ENCODE measurements around the gene GOLGA2.

GOLGA2 gene

GRCh38 chr9:128314697-128315096, 38.9 kb upstream of the GOLGA2 start:
- Histone ChIP-seq H3K27me3 (ENCODE audit: control insufficient read depth in 5 of 5, insufficient read depth in 4 of 5, low read length in 5 of 5) (no peaks in the 10 kb centered on the region), H3K9me3 (ENCODE audit: control insufficient read depth in 5 of 5, low read length in 5 of 5) (no peaks in the 10 kb centered on the region), H3K36me3 (ENCODE audit: control insufficient read depth in 5 of 5, insufficient read depth in 5 of 5, low read length in 5 of 5) (peaks cover 4 to 64% (median 54%) of the 10 kb centered on the region in 5 donors), H3K27ac (ENCODE audit: low read depth, low read length) (no peak overlapping the region), H3K4me1 (ENCODE audit: control insufficient read depth in 5 of 5, insufficient read depth in 5 of 5, low read length in 5 of 5) (no peaks in the 10 kb centered on the region), H3K9ac (ENCODE audit: low read length in 5 of 5) (no peak overlapping the region), H3K4me3 (ENCODE audit: low read depth in 1 of 5, low read length in 5 of 5) (no peak overlapping the region)

GRCh38 chr9:128310461-128310860, 34.7 kb upstream of the GOLGA2 start:
- no peaks in the 10 kb centered on the region for H3K4me1 ChIP-seq (ENCODE audit: control insufficient read depth in 5 of 5, insufficient read depth in 5 of 5, low read length in 5 of 5)
- no peak overlapping the region for H3K27ac ChIP-seq (ENCODE audit: low read depth, low read length)
- H3K36me3 ChIP-seq (ENCODE audit: control insufficient read depth in 5 of 5, insufficient read depth in 5 of 5, low read length in 5 of 5) = peaks cover 0 to 57% (median 44%) of the 10 kb centered on the region in 5 donors
- H3K9ac ChIP-seq (ENCODE audit: low read length in 5 of 5) = no peak overlapping the region
- no peaks in the 10 kb centered on the region for H3K9me3 ChIP-seq (ENCODE audit: control insufficient read depth in 5 of 5, low read length in 5 of 5)
- H3K27me3 ChIP-seq (ENCODE audit: control insufficient read depth in 5 of 5, insufficient read depth in 4 of 5, low read length in 5 of 5) = no peaks in the 10 kb centered on the region
- H3K4me3 ChIP-seq (ENCODE audit: low read depth in 1 of 5, low read length in 5 of 5) = no peak overlapping the region

- Histone ChIP-seq H3K36me3 (ENCODE audit: control insufficient read depth in 5 of 5, insufficient read depth in 5 of 5, low read length in 5 of 5) (peaks cover 0 to 49% (median 38%) of the 10 kb centered on the region in 5 donors), H3K9me3 (ENCODE audit: control insufficient read depth in 5 of 5, low read length in 5 of 5) (no peaks in the 10 kb centered on the region), H3K4me1 (ENCODE audit: control insufficient read depth in 5 of 5, insufficient read depth in 5 of 5, low read length in 5 of 5) (no peaks in the 10 kb centered on the region), H3K9ac (ENCODE audit: low read length in 5 of 5) (no peak overlapping the region), H3K4me3 (ENCODE audit: low read depth in 1 of 5, low read length in 5 of 5) (no peak overlapping the region), H3K27ac (ENCODE audit: low read depth, low read length) (no peak overlapping the region), H3K27me3 (ENCODE audit: control insufficient read depth in 5 of 5, insufficient read depth in 4 of 5, low read length in 5 of 5) (no peaks in the 10 kb centered on the region)
Observed at GRCh38 chr9:128309551-128309950, 33.7 kb upstream of the GOLGA2 start.

GRCh38 chr9:128304971-128305288, 29.1 kb upstream of the GOLGA2 start:
- Histone ChIP-seq H3K4me3 (ENCODE audit: low read depth in 1 of 5, low read length in 5 of 5) (no peak overlapping the region), H3K36me3 (ENCODE audit: control insufficient read depth in 5 of 5, insufficient read depth in 5 of 5, low read length in 5 of 5) (peaks cover 0 to 18% (median 12%) of the 10 kb centered on the region in 5 donors), H3K4me1 (ENCODE audit: control insufficient read depth in 5 of 5, insufficient read depth in 5 of 5, low read length in 5 of 5) (no peaks in the 10 kb centered on the region), H3K9ac (ENCODE audit: low read length in 5 of 5) (no peak overlapping the region), H3K27ac (ENCODE audit: low read depth, low read length) (no peak overlapping the region), H3K9me3 (ENCODE audit: control insufficient read depth in 5 of 5, low read length in 5 of 5) (no peaks in the 10 kb centered on the region), H3K27me3 (ENCODE audit: control insufficient read depth in 5 of 5, insufficient read depth in 4 of 5, low read length in 5 of 5) (no peaks in the 10 kb centered on the region)

GRCh38 chr9:128304136-128304970, 28.5 kb upstream of the GOLGA2 start:
- no peaks in the 10 kb centered on the region for H3K4me1 ChIP-seq (ENCODE audit: control insufficient read depth in 5 of 5, insufficient read depth in 5 of 5, low read length in 5 of 5)
- H3K27ac ChIP-seq (ENCODE audit: low read depth, low read length) = no peak overlapping the region
- no peak overlapping the region for H3K9ac ChIP-seq (ENCODE audit: low read length in 5 of 5)
- H3K9me3 ChIP-seq (ENCODE audit: control insufficient read depth in 5 of 5, low read length in 5 of 5) = no peaks in the 10 kb centered on the region
- no peak overlapping the region for H3K4me3 ChIP-seq (ENCODE audit: low read depth in 1 of 5, low read length in 5 of 5)
- H3K36me3 ChIP-seq (ENCODE audit: control insufficient read depth in 5 of 5, insufficient read depth in 5 of 5, low read length in 5 of 5) = peaks cover 0 to 12% (median 6%) of the 10 kb centered on the region in 5 donors
- no peaks in the 10 kb centered on the region for H3K27me3 ChIP-seq (ENCODE audit: control insufficient read depth in 5 of 5, insufficient read depth in 4 of 5, low read length in 5 of 5)

GRCh38 chr9:128298535-128299482, 23.0 kb upstream of the GOLGA2 start:
- Histone ChIP-seq H3K36me3 (ENCODE audit: control insufficient read depth in 5 of 5, insufficient read depth in 5 of 5, low read length in 5 of 5) (peaks cover 0 to 3% (median 0%) of the 10 kb centered on the region in 5 donors), H3K4me1 (ENCODE audit: control insufficient read depth in 5 of 5, insufficient read depth in 5 of 5, low read length in 5 of 5) (peaks cover 0 to 4% (median 0%) of the 10 kb centered on the region in 5 donors), H3K27ac (ENCODE audit: low read depth, low read length) (no peak overlapping the region), H3K9me3 (ENCODE audit: control insufficient read depth in 5 of 5, low read length in 5 of 5) (no peaks in the 10 kb centered on the region), H3K9ac (ENCODE audit: low read length in 5 of 5) (no peak overlapping the region), H3K27me3 (ENCODE audit: control insufficient read depth in 5 of 5, insufficient read depth in 4 of 5, low read length in 5 of 5) (no peaks in the 10 kb centered on the region), H3K4me3 (ENCODE audit: low read depth in 1 of 5, low read length in 5 of 5) (no peak overlapping the region)

GRCh38 chr9:128297221-128297773, 21.5 kb upstream of the GOLGA2 start:
- Histone ChIP-seq H3K36me3 (ENCODE audit: control insufficient read depth in 5 of 5, insufficient read depth in 5 of 5, low read length in 5 of 5) (peaks cover 0 to 3% (median 0%) of the 10 kb centered on the region in 5 donors), H3K4me3 (ENCODE audit: low read depth in 1 of 5, low read length in 5 of 5) (no peak overlapping the region), H3K27me3 (ENCODE audit: control insufficient read depth in 5 of 5, insufficient read depth in 4 of 5, low read length in 5 of 5) (no peaks in the 10 kb centered on the region), H3K9me3 (ENCODE audit: control insufficient read depth in 5 of 5, low read length in 5 of 5) (no peaks in the 10 kb centered on the region), H3K27ac (ENCODE audit: low read depth, low read length) (no peak overlapping the region), H3K9ac (ENCODE audit: low read length in 5 of 5) (no peak overlapping the region), H3K4me1 (ENCODE audit: control insufficient read depth in 5 of 5, insufficient read depth in 5 of 5, low read length in 5 of 5) (peaks cover 0 to 4% (median 0%) of the 10 kb centered on the region in 5 donors)

GRCh38 chr9:128296340-128297220, 20.8 kb upstream of the GOLGA2 start:
- peaks cover 0 to 3% (median 0%) of the 10 kb centered on the region in 5 donors for H3K36me3 ChIP-seq (ENCODE audit: control insufficient read depth in 5 of 5, insufficient read depth in 5 of 5, low read length in 5 of 5)
- no peaks in the 10 kb centered on the region for H3K27me3 ChIP-seq (ENCODE audit: control insufficient read depth in 5 of 5, insufficient read depth in 4 of 5, low read length in 5 of 5)
- H3K4me3 ChIP-seq (ENCODE audit: low read depth in 1 of 5, low read length in 5 of 5) = no peak overlapping the region
- no peak overlapping the region for H3K9ac ChIP-seq (ENCODE audit: low read length in 5 of 5)
- no peak overlapping the region for H3K27ac ChIP-seq (ENCODE audit: low read depth, low read length)
- H3K4me1 ChIP-seq (ENCODE audit: control insufficient read depth in 5 of 5, insufficient read depth in 5 of 5, low read length in 5 of 5) = peaks cover 0 to 4% (median 0%) of the 10 kb centered on the region in 5 donors
- no peaks in the 10 kb centered on the region for H3K9me3 ChIP-seq (ENCODE audit: control insufficient read depth in 5 of 5, low read length in 5 of 5)

- no peak overlapping the region for H3K27ac ChIP-seq (ENCODE audit: low read depth, low read length)
- H3K4me1 ChIP-seq (ENCODE audit: control insufficient read depth in 5 of 5, insufficient read depth in 5 of 5, low read length in 5 of 5) = peaks cover 0 to 4% (median 0%) of the 10 kb centered on the region in 5 donors
- peaks cover 0 to 3% (median under 1%) of the 10 kb centered on the region in 5 donors for H3K36me3 ChIP-seq (ENCODE audit: control insufficient read depth in 5 of 5, insufficient read depth in 5 of 5, low read length in 5 of 5)
- H3K9me3 ChIP-seq (ENCODE audit: control insufficient read depth in 5 of 5, low read length in 5 of 5) = no peaks in the 10 kb centered on the region
- H3K9ac ChIP-seq (ENCODE audit: low read length in 5 of 5) = no peak overlapping the region
- H3K27me3 ChIP-seq (ENCODE audit: control insufficient read depth in 5 of 5, insufficient read depth in 4 of 5, low read length in 5 of 5) = no peaks in the 10 kb centered on the region
- H3K4me3 ChIP-seq (ENCODE audit: low read depth in 1 of 5, low read length in 5 of 5) = no peak overlapping the region
Observed at GRCh38 chr9:128294142-128294541, 18.3 kb upstream of the GOLGA2 start.

Data from subcutaneous abdominal adipose tissue (tissue), 5 donors.